Neuronal stem cell (in vitro differentiated cells): ENCODE results near the gene OTOA.
A peak's percentile ranks its signal among the peaks of the same experiment; 100 is the strongest.
"Not testable (repeated sequence)": the region's sequence is repeated elsewhere in the genome, so short reads cannot be mapped to it uniquely, and the experiment has no call there.

Experiments used
- DNase-seq: peaks from one replicate; pipeline ENCODE4 v3.0.0-alpha.2; 2013; ENCODE audit warnings: low spot score
- H2AFZ ChIP-seq: one replicate; pipeline ENCODE4 v1.6.1; 2013; ENCODE audit warnings: mild to moderate bottlenecking, low read length, inconsistent platforms
- H2AK5ac ChIP-seq: 2 replicates; pipeline ENCODE4 v1.6.1; 2013; ENCODE audit warnings: low read depth, mild to moderate bottlenecking, inconsistent platforms, low read length, moderate library complexity, mixed read lengths
- H2BK120ac ChIP-seq: 2 replicates; pipeline ENCODE4 v1.6.1; 2013; ENCODE audit warnings: low read depth, mild to moderate bottlenecking, inconsistent platforms, low read length, moderate library complexity, mixed read lengths
- H2BK12ac ChIP-seq: one replicate; pipeline ENCODE4 v1.6.1; 2013; ENCODE audit warnings: low read length, inconsistent platforms
- H2BK15ac ChIP-seq: 2 replicates; pipeline ENCODE4 v1.6.1; 2013; ENCODE audit warnings: mild to moderate bottlenecking, low read length, inconsistent platforms, mixed read lengths
- H2BK5ac ChIP-seq: one replicate; pipeline ENCODE4 v1.6.1; 2013; ENCODE audit warnings: inconsistent platforms, mild to moderate bottlenecking, low read length, moderate library complexity
- H3K14ac ChIP-seq: one replicate; pipeline ENCODE4 v1.6.1; 2013; ENCODE audit warnings: low read length, inconsistent platforms
- H3K18ac ChIP-seq: 2 replicates; pipeline ENCODE4 v1.6.1; 2013; ENCODE audit warnings: low read length, inconsistent platforms
- H3K23ac ChIP-seq: 2 replicates; pipeline ENCODE4 v1.6.1; 2013; ENCODE audit warnings: low read depth, mild to moderate bottlenecking, mixed read lengths, low read length, inconsistent platforms; ENCODE audit not compliant: poor library complexity
- H3K27ac ChIP-seq: replicated peaks from 3 replicates; pipeline ENCODE4 v1.5.1; 2013; ENCODE audit warnings: low read length, inconsistent platforms
- H3K27me3 ChIP-seq, 3 experiments: 2 replicates each; pipeline ENCODE4 v1.6.1; 2013; ENCODE audit warnings: low read length in 3 of 3, mild to moderate bottlenecking in 2 of 3, inconsistent platforms in 1 of 3, low read depth in 1 of 3, mixed read lengths in 1 of 3, moderate library complexity in 1 of 3; ENCODE audit not compliant: control insufficient read depth in 3 of 3, insufficient read depth in 3 of 3
- H3K36me3 ChIP-seq, 2 donors: replicated peaks in 1 of 2; 2 replicates each; pipeline ENCODE4 v1.6.1; 2013; ENCODE audit warnings: low read length in 2 of 2; ENCODE audit not compliant: control insufficient read depth in 2 of 2, insufficient read depth in 2 of 2
- H3K4ac ChIP-seq: 2 replicates; pipeline ENCODE4 v1.6.1; 2013; ENCODE audit warnings: inconsistent platforms, mild to moderate bottlenecking, low read length, moderate library complexity
- H3K4me1 ChIP-seq, 2 donors: 1 replicate in 1 of 2; 2 replicates in 1 of 2; pipeline ENCODE4 v1.6.1; 2013; ENCODE audit warnings: low read length in 2 of 2, low read depth in 1 of 2; ENCODE audit not compliant: control insufficient read depth in 2 of 2, insufficient read depth in 1 of 2
- H3K4me2 ChIP-seq: one replicate; pipeline ENCODE4 v1.6.1; 2013; ENCODE audit warnings: mild to moderate bottlenecking, low read length, inconsistent platforms; ENCODE audit not compliant: insufficient read depth, poor library complexity, severe bottlenecking
- H3K4me3 ChIP-seq, 2 donors: 2 replicates each; pipeline ENCODE4 v1.5.1; 2013; ENCODE audit warnings: low read length in 2 of 2, mild to moderate bottlenecking in 2 of 2, inconsistent platforms in 1 of 2, moderate library complexity in 1 of 2
- H3K79me1 ChIP-seq: one replicate; pipeline ENCODE4 v1.6.1; 2013; ENCODE audit warnings: low read depth, mild to moderate bottlenecking, inconsistent platforms, low read length, moderate library complexity
- H3K9ac ChIP-seq: one replicate; pipeline ENCODE4 v1.6.1; 2013; ENCODE audit warnings: mild to moderate bottlenecking, low read depth, low read length, inconsistent platforms; ENCODE audit not compliant: poor library complexity
- H3K9me3 ChIP-seq, 2 donors: replicated peaks in 1 of 2; 2 replicates each; pipeline versions ENCODE3 to v1.6.1; 2013; ENCODE audit warnings: low read length in 2 of 2, mild to moderate bottlenecking in 2 of 2, inconsistent platforms in 1 of 2, low read depth in 1 of 2, mixed read lengths in 1 of 2, moderate library complexity in 1 of 2; ENCODE audit not compliant: control insufficient read depth in 2 of 2, insufficient read depth in 1 of 2
- H4K8ac ChIP-seq: one replicate; pipeline ENCODE4 v1.6.1; 2013; ENCODE audit warnings: low read depth, mild to moderate bottlenecking, inconsistent platforms, low read length, moderate library complexity
- H4K91ac ChIP-seq: one replicate; pipeline ENCODE4 v1.6.1; 2013; ENCODE audit warnings: low read length, low read depth, mild to moderate bottlenecking, inconsistent platforms; ENCODE audit not compliant: poor library complexity
- WGBS, 2 donors: extraction: QIAGEN DNeasy Blood & Tissue Kit; methylation state at CpG; one replicate each; pipeline ENCODE4 v1.1.7; 2013; ENCODE audit warnings: missing lambda C conversion rate in 2 of 2, mixed read lengths in 1 of 2; ENCODE audit not compliant: insufficient read length in 2 of 2, insufficient replicate concordance in 1 of 2; ENCODE audit errors: extremely low coverage in 2 of 2; 5-methylcytosine and 5-hydroxymethylcytosine counted together

The OTOA gene

DNA sequence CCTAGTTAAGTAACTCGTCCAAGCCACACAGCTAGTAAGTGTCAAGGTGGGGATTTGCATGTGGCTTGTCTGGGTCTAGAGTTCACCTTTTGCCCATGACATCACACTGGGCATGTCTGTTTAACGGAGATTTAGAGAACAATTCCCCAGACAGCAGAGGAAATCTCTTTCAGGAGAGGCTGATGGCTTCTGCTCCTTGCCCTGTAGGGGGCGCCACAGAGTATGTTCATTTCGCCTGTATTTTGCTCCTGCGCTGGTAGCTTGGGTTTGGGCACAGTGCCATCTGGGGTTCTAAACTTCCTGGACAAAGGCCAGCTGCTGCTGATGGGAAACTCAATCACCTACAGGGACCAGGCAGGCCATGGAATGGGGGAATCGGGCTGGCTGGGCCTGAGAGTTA lies 20.4 kb downstream of the OTOA start:
- Histone ChIP-seq H3K18ac (no peak overlapping the region), H3K79me1 (no peaks in the 10 kb centered on the region), H3K9me3 (peaks cover 0 to 2% of the 10 kb centered on the region in 2 donors), H3K23ac (no peak overlapping the region), H4K91ac (no peak overlapping the region), H3K36me3 (no peaks in the 10 kb centered on the region), H3K4me2 (no peak overlapping the region), H2BK120ac (no peak overlapping the region), H2BK15ac (no peak overlapping the region), H3K27ac (no peak overlapping the region), H3K4ac (no peak overlapping the region), H3K4me1 (no peaks in the 10 kb centered on the region), H3K9ac (no peak overlapping the region), H2AFZ (no peak overlapping the region), H2AK5ac (no peak overlapping the region), H3K4me3 (no peak overlapping the region), H3K14ac (no peak overlapping the region), H3K27me3 (no peaks in the 10 kb centered on the region), H2BK12ac (no peak overlapping the region), H2BK5ac (no peak overlapping the region), H4K8ac (no peak overlapping the region)
- no CpG with 5 or more reads among the region's 6 CpGs for WGBS, 2 donors
- no peak for DNase-seq

DNA sequence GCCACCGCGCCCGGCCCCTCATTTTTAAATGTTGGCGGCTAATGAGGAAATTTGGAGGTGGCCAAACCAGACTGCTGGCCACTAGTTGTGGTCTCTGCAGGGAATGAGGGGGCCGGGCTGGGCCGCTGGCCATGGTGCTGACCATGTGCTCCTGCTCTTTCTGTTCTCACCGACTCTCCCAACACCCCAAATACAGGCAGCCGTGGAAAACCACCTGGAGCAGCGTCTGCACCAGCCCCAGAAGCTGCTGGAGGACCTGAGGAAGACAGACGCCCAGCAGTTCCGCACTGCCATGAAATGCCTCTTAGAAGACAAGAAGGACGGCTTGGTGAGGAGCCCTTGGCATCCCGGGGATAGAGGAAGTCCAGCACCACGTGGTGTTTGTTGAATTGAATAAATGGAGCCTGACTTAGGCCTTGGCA lies 21.3 kb downstream of the OTOA start:
- H3K27me3 ChIP-seq: no peaks in the 10 kb centered on the region
- H2AFZ ChIP-seq: peak overlapping the region; percentile 56
- no peak overlapping the region for H4K8ac ChIP-seq
- H2BK5ac ChIP-seq: no peak overlapping the region
- H2BK12ac ChIP-seq: no peak overlapping the region
- H3K9me3 ChIP-seq: peaks cover 0 to 2% of the 10 kb centered on the region in 2 donors
- H3K36me3 ChIP-seq: no peaks in the 10 kb centered on the region
- H2BK120ac ChIP-seq: no peak overlapping the region
- H3K4me3 ChIP-seq: no peak overlapping the region
- no peak overlapping the region for H2BK15ac ChIP-seq
- H3K14ac ChIP-seq: no peak overlapping the region
- no peak overlapping the region for H3K23ac ChIP-seq
- WGBS, 2 donors: no CpG with 5 or more reads among the region's 14 CpGs
- no peak overlapping the region for H3K4me2 ChIP-seq
- no peak overlapping the region for H4K91ac ChIP-seq
- H3K27ac ChIP-seq: no peak overlapping the region
- no peak overlapping the region for H2AK5ac ChIP-seq
- H3K4ac ChIP-seq: no peak overlapping the region
- no peak overlapping the region for H3K9ac ChIP-seq
- no peaks in the 10 kb centered on the region for H3K79me1 ChIP-seq
- no peaks in the 10 kb centered on the region for H3K4me1 ChIP-seq
- H3K18ac ChIP-seq: no peak overlapping the region
- DNase-seq: peak; percentile 40

GRCh38 chr16:21689107-21689506 lies 25.3 kb downstream of the OTOA start:
- Histone ChIP-seq H4K8ac (no peak overlapping the region), H3K9ac (no peak overlapping the region), H2AK5ac (no peak overlapping the region), H3K4me2 (no peak overlapping the region), H3K79me1 (no peaks in the 10 kb centered on the region), H3K23ac (no peak overlapping the region), H3K9me3 (peaks cover 0 to 2% of the 10 kb centered on the region in 2 donors), H4K91ac (no peak overlapping the region), H3K18ac (no peak overlapping the region), H3K4me3 (no peak overlapping the region), H3K27me3 (no peaks in the 10 kb centered on the region), H3K27ac (no peak overlapping the region), H3K14ac (no peak overlapping the region), H3K4ac (no peak overlapping the region), H2BK5ac (no peak overlapping the region), H2AFZ (no peak overlapping the region), H3K36me3 (no peaks in the 10 kb centered on the region), H3K4me1 (no peaks in the 10 kb centered on the region), H2BK15ac (no peak overlapping the region), H2BK12ac (no peak overlapping the region), H2BK120ac (no peak overlapping the region)
- no peak for DNase-seq
- no CpG with 5 or more reads among the region's 4 CpGs for WGBS, 2 donors

DNA sequence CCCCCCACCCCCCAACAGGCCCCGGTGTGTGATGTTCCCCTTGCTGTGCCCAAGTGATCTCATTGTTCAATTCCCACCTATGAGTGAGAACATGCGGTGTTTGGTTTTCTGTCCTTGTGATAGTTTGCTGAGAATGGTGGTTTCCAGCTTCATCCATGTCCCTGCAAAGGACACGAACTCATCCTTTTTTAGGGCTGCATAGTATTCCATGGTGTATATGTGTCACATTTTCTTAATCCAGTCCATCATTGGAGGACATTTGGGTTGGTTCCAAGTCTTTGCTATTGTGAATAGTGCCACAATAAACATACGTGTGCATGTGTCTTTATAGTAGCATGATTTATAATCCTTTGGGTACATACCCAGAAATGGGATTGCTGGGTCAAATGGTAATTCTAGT lies 27.2 kb downstream of the OTOA start:
- H4K8ac ChIP-seq, H3K9ac ChIP-seq, DNase-seq, H3K18ac ChIP-seq, H3K36me3 ChIP-seq, H3K27ac ChIP-seq, H3K14ac ChIP-seq, H2AFZ ChIP-seq, H4K91ac ChIP-seq, H3K9me3 ChIP-seq, H3K23ac ChIP-seq, H2BK12ac ChIP-seq, H3K79me1 ChIP-seq, H2AK5ac ChIP-seq, H2BK15ac ChIP-seq, H3K4me1 ChIP-seq, H3K27me3 ChIP-seq, H3K4me3 ChIP-seq, H3K4me2 ChIP-seq, H2BK120ac ChIP-seq, H3K4ac ChIP-seq, H2BK5ac ChIP-seq: not testable (repeated sequence)
- WGBS, 2 donors: no CpG with 5 or more reads among the region's 4 CpGs
